Astrocyte of the spinal cord (primary cell): ENCODE results near the gene ING2.

Source experiments
- DNase-seq: peaks from one replicate; pipeline ENCODE4 v3.0.0; 2011; ENCODE audit warnings: low read depth, low spot score
- H3K4me3 ChIP-seq: 2 replicates; pipeline ENCODE4 v1.5.1; 2011; ENCODE audit warnings: low read depth, mild to moderate bottlenecking, low read length, moderate library complexity
- CTCF ChIP-seq: IDR thresholded peaks from 2 replicates; pipeline ENCODE4 v1.5.1; 2012; ENCODE audit warnings: low read depth, mild to moderate bottlenecking, low read length, inconsistent platforms
- in situ Hi-C: cut with HindIII; loops from 2 replicates; pipeline ENCODE4 v1.10.0; 2017; ENCODE audit warnings: low sequenced_read_pairs

ING2 gene

GRCh38 chr4:183553601-183554345 lies 48.9 kb downstream of the ING2 start:
- in situ Hi-C loops: no loop called here
- no peak for DNase-seq
- no peak for TF ChIP-seq CTCF

GRCh38 chr4:183554346-183554686 lies 49.5 kb downstream of the ING2 start:
- no peak for DNase-seq
- H3K4me3 ChIP-seq: no peak overlapping the region
- in situ Hi-C loops: no loop called here
- TF ChIP-seq CTCF: no peak

More at GRCh38 chr4:183553601-183554345, 48.9 kb downstream of the ING2 start:
- no peak overlapping the region for H3K4me3 ChIP-seq

GRCh38 chr4:183554878-183555585 lies 50.2 kb downstream of the ING2 start:
- DNase-seq: no peak
- TF ChIP-seq CTCF: no peak
- in situ Hi-C loops: no loop called here
- no peak overlapping the region for H3K4me3 ChIP-seq

GRCh38 chr4:183556947-183557346 lies 52.1 kb downstream of the ING2 start:
- no peak for DNase-seq
- TF ChIP-seq CTCF: no peak
- in situ Hi-C loops: no loop called here

GRCh38 chr4:183557611-183558010 lies 52.8 kb downstream of the ING2 start:
- H3K4me3 ChIP-seq: no peak overlapping the region
- TF ChIP-seq CTCF: no peak
- in situ Hi-C loops: no loop called here
- DNase-seq: no peak

More at GRCh38 chr4:183556947-183557346, 52.1 kb downstream of the ING2 start:
- no peak overlapping the region for H3K4me3 ChIP-seq

GRCh38 chr4:183558873-183559272 lies 54.0 kb downstream of the ING2 start:
- DNase-seq: no peak
- H3K4me3 ChIP-seq: no peak overlapping the region
- no peak for TF ChIP-seq CTCF
- in situ Hi-C loops: no loop called here
